Keratinocyte (primary cell): ENCODE measurements around the gene OTOS. TPM values are rescaled to one million over a fixed set of nuclear protein-coding genes. Genes with fewer than 3 reads are reported as not detected.

Experiments
- DNase-seq: peaks from one replicate; pipeline ENCODE4 v3.0.0-alpha.2; 2011; ENCODE audit warnings: low read depth, missing footprints, low spot score
- FAIRE-seq: peaks from 2 replicates; lab custom pipeline; 2011; peaks lifted over from hg19 to GRCh38; lab: Jason Lieb, UNC
- H2AFZ ChIP-seq: 2 replicates; pipeline ENCODE4 v1.6.0; 2012; ENCODE audit warnings: low read length, control low read depth, inconsistent platforms; ENCODE audit not compliant: control insufficient read depth
- H3K27ac ChIP-seq: 2 replicates; pipeline ENCODE4 v1.5.1; 2011; ENCODE audit warnings: low read length; ENCODE audit not compliant: control insufficient read depth, insufficient read depth
- H3K27me3 ChIP-seq: 3 replicates; pipeline ENCODE4 v1.6.0; 2011; ENCODE audit warnings: low read length; ENCODE audit not compliant: control insufficient read depth, insufficient read depth; ENCODE audit errors: extremely low read depth
- H3K36me3 ChIP-seq, 2 experiments: 2 replicates in 1 of 2; 3 replicates in 1 of 2; pipeline ENCODE4 v1.5.1; 2011; ENCODE audit warnings: low read length in 2 of 2, mild to moderate bottlenecking in 1 of 2; ENCODE audit not compliant: control insufficient read depth in 2 of 2, insufficient read depth in 2 of 2; ENCODE audit errors: extremely low read depth in 1 of 2
- H3K4me1 ChIP-seq: 3 replicates; pipeline ENCODE4 v1.5.1; 2011; ENCODE audit warnings: low read length; ENCODE audit not compliant: control insufficient read depth, insufficient read depth; ENCODE audit errors: extremely low read depth
- H3K4me2 ChIP-seq: 3 replicates; pipeline ENCODE4 v1.6.0; 2011; ENCODE audit warnings: low read depth, low read length; ENCODE audit not compliant: control insufficient read depth, insufficient read depth; ENCODE audit errors: extremely low read depth
- H3K4me3 ChIP-seq, 3 experiments: fragments of 200-600 bp in 1 of 3; sonication (generic) in 1 of 3; 2 replicates in 2 of 3; 3 replicates in 1 of 3; pipeline ENCODE4 v1.5.1; 2011 to 2016; ENCODE audit warnings: low read length in 3 of 3, mild to moderate bottlenecking in 3 of 3, control low read depth in 2 of 3, inconsistent platforms in 1 of 3, low read depth in 1 of 3, mixed read lengths in 1 of 3, mixed run types in 1 of 3, moderate library complexity in 1 of 3; ENCODE audit not compliant: control insufficient read depth in 2 of 3, insufficient read depth in 2 of 3; ENCODE audit errors: extremely low read depth in 1 of 3
- H3K79me2 ChIP-seq: 2 replicates; pipeline ENCODE4 v1.6.0; 2012; ENCODE audit warnings: low read length; ENCODE audit not compliant: control insufficient read depth, insufficient read depth
- H3K9ac ChIP-seq: 3 replicates; pipeline ENCODE4 v1.6.0; 2011; ENCODE audit warnings: low read length; ENCODE audit not compliant: control insufficient read depth, insufficient read depth; ENCODE audit errors: extremely low read depth
- H3K9me1 ChIP-seq: 3 replicates; pipeline ENCODE4 v1.6.0; 2011; ENCODE audit warnings: low read length; ENCODE audit not compliant: control insufficient read depth, insufficient read depth; ENCODE audit errors: extremely low read depth
- H3K9me3 ChIP-seq: 2 replicates; pipeline ENCODE4 v1.5.1; 2012; ENCODE audit warnings: low read depth, low read length; ENCODE audit not compliant: control insufficient read depth
- H4K20me1 ChIP-seq: 3 replicates; pipeline ENCODE4 v1.6.0; 2011; ENCODE audit warnings: low read length; ENCODE audit not compliant: control insufficient read depth, insufficient read depth; ENCODE audit errors: extremely low read depth
- EZH2 ChIP-seq: IDR thresholded peaks from one replicate; pipeline ENCODE4 v1.6.1; 2012; ENCODE audit warnings: inconsistent platforms, mild to moderate bottlenecking, low read length, moderate library complexity
- dilution Hi-C: fragments of 300-500 bp; cut with MboI; formaldehyde crosslinking; loops from one replicate; pipeline ENCODE4 v1.7.0; 2020; ENCODE audit warnings: low sequenced_read_pairs; ENCODE audit not compliant: extremely low pct_ligation_motif_present
- polyA plus RNA-seq, 5 experiments: library from polyadenylated mRNA; depleted of rRNA in 3 of 5; stranded (reverse) in 3 of 5; stranded (forward) in 1 of 5; unstranded in 1 of 5; fragments of >200 nt; gene quantifications; 1 replicate in 1 of 5; 2 replicates in 3 of 5; 3 replicates in 1 of 5; pipeline versions ENCODE4 v1.2.1 to v1.2.3, GENCODE V29; 2011 to 2012; ENCODE audit warnings: missing spikeins in 2 of 5, low read depth in 1 of 5, low replicate concordance in 1 of 5
- TF ChIP-seq, protein P1 (sequence below), 3 experiments: IDR thresholded peaks in 1 of 3; conservative IDR thresholded peaks in 1 of 3; optimal IDR thresholded peaks in 1 of 3; 2 replicates in 2 of 3; 3 replicates in 1 of 3; pipeline versions ENCODE3 to v1.5.1; 2011; ENCODE audit warnings: low read length in 3 of 3, mild to moderate bottlenecking in 3 of 3, moderate library complexity in 2 of 3, control low read depth in 1 of 3, inconsistent platforms in 1 of 3; ENCODE audit not compliant: insufficient read depth in 2 of 3; ENCODE audit errors: extremely low read depth in 1 of 3

The OTOS gene
- polyA plus RNA-seq, 1 donor (not counting 4 experiments of a cell fraction or from before 2014, with no cell fraction given) = not detected

DNA sequence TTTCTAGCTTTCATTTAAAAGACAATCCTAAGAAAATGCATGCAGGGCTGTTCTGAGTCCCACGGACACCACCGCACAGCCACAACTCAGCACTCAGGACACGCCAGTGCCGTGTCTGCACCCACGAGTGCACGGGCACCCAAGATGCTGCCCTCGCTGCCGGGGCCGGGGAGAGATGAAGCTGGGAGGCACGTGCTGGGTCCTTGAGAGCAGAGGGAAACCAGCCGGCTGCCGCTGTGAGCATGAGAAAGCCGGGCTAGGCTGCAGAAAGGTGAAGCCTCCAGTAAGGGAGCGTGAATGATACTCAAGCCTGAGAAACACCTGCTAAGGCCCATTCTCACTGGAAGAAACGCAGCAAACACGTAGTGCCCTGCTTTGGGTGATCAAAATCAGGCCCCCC lies 9.2 kb downstream of the OTOS start:
- dilution Hi-C loops = no loop called here
- no peak overlapping the region for H3K4me2 ChIP-seq
- H3K36me3 ChIP-seq = peaks cover 37 to 41% of the 10 kb centered on the region in 2 experiments
- H3K4me1 ChIP-seq = peaks cover 11% of the 10 kb centered on the region
- no peak overlapping the region for H3K27ac ChIP-seq
- H3K4me3 ChIP-seq = no peak overlapping the region
- no peak for FAIRE-seq
- peaks cover 28% of the 10 kb centered on the region for H3K79me2 ChIP-seq
- H3K9ac ChIP-seq = no peak overlapping the region
- DNase-seq = no peak
- TF ChIP-seq EZH2 = no peak
- TF ChIP-seq, protein P1, sequence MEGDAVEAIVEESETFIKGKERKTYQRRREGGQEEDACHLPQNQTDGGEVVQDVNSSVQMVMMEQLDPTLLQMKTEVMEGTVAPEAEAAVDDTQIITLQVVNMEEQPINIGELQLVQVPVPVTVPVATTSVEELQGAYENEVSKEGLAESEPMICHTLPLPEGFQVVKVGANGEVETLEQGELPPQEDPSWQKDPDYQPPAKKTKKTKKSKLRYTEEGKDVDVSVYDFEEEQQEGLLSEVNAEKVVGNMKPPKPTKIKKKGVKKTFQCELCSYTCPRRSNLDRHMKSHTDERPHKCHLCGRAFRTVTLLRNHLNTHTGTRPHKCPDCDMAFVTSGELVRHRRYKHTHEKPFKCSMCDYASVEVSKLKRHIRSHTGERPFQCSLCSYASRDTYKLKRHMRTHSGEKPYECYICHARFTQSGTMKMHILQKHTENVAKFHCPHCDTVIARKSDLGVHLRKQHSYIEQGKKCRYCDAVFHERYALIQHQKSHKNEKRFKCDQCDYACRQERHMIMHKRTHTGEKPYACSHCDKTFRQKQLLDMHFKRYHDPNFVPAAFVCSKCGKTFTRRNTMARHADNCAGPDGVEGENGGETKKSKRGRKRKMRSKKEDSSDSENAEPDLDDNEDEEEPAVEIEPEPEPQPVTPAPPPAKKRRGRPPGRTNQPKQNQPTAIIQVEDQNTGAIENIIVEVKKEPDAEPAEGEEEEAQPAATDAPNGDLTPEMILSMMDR (optimal IDR thresholded peaks at IDR 0.05 in 1 of 3, IDR thresholded peaks at IDR 0.05 in 1 of 3, conservative IDR thresholded peaks at IDR 0.05 in 1 of 3; ENCODE audit: extremely low read depth in 1 of 3, insufficient read depth in 2 of 3, low read length in 3 of 3) = no peak
- no peaks in the 10 kb centered on the region for H3K9me3 ChIP-seq
- peaks cover 3% of the 10 kb centered on the region for H3K9me1 ChIP-seq
- no peaks in the 10 kb centered on the region for H4K20me1 ChIP-seq
- H3K27me3 ChIP-seq = no peaks in the 10 kb centered on the region
- H2AFZ ChIP-seq = no peak overlapping the region

DNA sequence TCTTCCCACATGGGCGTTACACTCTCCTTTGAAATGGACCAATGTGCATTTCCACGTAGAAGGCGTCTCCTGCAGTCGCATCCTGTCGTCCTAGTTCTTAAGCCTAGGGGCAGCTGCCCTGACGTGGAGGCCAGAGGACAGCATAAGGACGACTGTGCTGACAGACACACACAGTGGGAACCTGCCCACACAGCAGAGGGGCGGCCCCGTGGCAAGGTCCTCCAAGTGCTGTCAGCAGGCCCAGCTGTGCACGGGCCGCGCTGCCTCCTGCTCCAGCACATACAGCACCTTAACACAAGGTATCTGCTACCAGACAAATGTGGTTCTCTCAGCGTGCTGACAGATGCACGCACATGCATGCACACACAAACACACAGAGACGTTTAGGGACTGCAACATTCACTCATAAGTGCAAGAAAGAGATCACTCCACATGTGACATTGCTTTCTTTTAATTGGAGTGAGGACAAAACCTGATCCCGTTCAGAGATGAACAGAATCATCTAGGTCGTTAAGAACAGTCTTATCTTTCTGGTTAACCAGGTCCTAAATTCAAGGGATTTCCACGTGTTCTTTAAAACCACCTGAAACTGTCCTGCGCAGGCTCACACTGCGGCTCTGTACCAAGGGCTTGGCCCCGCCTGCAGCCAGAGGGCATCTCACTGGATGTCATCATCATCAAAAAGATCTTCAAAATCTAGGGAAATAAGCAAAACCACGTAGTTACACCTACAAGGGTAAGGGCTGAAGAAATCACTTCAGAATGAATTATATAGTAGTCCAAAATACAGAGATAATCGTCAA lies 9.9 kb downstream of the OTOS start:
- Histone ChIP-seq H3K4me1 (peaks cover 11% of the 10 kb centered on the region), H3K9ac (no peak overlapping the region), H3K9me3 (no peaks in the 10 kb centered on the region), H3K79me2 (peaks cover 24% of the 10 kb centered on the region), H3K27me3 (no peaks in the 10 kb centered on the region), H2AFZ (no peak overlapping the region), H3K4me2 (no peak overlapping the region), H3K36me3 (peaks cover 37 to 41% of the 10 kb centered on the region in 2 experiments), H4K20me1 (no peaks in the 10 kb centered on the region), H3K4me3 (no peak overlapping the region), H3K9me1 (peaks cover 3% of the 10 kb centered on the region), H3K27ac (no peak overlapping the region)
- FAIRE-seq = no peak
- no peak for DNase-seq
- no peak for TF ChIP-seq EZH2
- TF ChIP-seq, protein P1 (optimal IDR thresholded peaks at IDR 0.05 in 1 of 3, IDR thresholded peaks at IDR 0.05 in 1 of 3, conservative IDR thresholded peaks at IDR 0.05 in 1 of 3; ENCODE audit: extremely low read depth in 1 of 3, insufficient read depth in 2 of 3, low read length in 3 of 3) = no peak
- dilution Hi-C loops = no loop called here
